Fibroblast of peridontal ligament (primary cell): Measurements from ENCODE around the gene SLC38A3.
"Not testable (repeated sequence)": the region's sequence is repeated elsewhere in the genome, so short reads cannot be mapped to it uniquely, and the experiment has no call there.

Source experiments
- DNase-seq: peaks from one replicate; pipeline ENCODE4 v3.0.0-alpha.2; 2010; ENCODE audit errors: extremely low read depth

The SLC38A3 gene

DNA sequence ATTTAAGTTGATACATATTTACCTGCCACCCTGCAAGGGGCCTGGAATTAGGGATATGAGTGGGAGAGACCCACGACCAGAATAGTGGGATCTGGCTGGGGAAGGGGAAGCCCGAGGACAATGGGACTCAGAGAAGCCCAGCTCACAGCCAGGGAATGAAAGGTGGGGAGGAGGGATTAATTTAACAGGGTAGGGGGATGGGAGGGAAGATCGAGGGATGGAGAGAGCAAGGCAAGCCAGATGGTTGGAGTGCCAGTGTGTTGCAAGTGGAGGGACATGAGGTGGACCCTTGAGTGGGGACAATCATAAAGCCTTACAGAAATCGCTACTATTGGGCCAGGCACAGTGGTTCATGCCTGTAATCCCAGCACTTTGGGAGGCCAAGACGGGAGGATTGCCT, 26.5 kb downstream of the SLC38A3 start:
- DNase-seq, result no peak

DNA sequence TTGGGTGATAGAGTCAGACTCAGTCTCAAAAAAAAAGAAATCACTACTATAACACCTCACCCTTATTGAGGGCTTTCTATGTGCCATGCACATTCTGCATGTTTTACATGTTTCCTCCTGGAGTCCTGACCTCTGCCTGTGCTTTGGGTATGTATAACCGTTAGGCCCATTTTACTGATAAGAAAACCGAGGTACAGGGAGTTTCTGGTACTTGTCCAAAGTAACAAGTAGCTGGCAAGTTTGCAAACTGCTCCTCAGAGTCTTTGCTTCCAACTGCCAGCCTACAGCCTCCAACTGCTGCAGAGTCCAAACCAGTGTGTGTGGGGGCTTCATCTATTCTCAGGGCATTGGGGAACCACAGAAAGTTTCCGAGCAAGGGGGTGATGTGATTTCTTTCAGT, 27.2 kb downstream of the SLC38A3 start:
- no peak for DNase-seq

DNA sequence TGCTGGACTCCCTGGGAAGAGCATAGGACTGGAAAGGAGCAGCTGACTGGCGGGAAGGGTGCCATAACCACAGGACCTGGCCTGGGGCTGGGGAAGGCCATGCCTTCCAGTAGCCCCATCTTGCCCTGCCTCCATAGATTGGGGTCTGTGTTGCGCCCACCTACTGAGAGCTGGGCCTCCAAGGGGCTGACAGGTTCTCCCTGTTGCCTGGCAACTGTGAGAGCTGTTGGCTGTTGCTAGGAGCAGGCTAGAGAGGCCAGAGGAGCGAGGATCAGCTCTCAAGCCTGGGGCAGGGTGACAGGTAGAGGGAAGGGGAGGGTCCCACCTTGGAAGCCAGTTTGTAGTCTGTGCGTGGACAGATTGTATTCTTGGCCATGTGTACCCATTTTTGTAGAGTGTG, 28.1 kb downstream of the SLC38A3 start:
- no peak for DNase-seq

DNA sequence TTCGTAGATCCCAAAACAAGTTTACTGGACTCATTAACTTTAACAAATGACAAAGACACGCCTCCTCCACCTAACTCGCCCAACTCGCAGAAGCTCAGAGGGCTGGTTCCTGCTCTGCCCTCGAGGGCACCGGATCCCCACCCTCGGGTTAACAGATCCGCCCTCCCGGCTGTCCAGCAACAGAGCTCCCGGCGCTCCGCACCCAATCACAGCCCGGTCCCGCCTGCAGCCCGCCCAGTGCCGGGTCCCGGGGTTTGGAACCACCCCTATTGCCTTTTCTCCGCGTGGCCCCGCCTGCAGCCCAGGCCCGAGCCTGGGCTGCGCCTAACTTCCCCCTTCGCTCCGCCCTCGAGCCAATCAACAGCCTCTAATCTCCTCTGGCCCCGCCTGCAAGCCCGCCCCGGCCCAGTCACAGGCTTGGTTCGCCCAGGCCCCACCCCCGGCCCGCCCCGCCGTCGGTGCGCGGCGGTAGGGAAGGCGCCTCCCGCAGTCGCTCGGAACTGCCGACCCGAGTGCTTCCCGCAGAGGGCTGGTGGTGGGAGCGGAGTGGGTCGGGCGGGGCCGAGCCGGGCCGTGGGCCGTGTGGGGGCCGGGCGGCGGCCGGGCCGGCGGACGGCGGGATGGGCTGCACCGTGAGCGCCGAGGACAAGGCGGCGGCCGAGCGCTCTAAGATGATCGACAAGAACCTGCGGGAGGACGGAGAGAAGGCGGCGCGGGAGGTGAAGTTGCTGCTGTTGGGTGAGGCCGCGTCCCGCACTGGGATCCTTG, 30.8 kb downstream of the SLC38A3 start, which contains the start of gene GNAI2:
TSS of gene GNAI2 (plus strand) at position 489 of the 768 bp plus-strand sequence. CDS start at position 621, 132 bp downstream.
- peak; percentile 95 for DNase-seq

DNA sequence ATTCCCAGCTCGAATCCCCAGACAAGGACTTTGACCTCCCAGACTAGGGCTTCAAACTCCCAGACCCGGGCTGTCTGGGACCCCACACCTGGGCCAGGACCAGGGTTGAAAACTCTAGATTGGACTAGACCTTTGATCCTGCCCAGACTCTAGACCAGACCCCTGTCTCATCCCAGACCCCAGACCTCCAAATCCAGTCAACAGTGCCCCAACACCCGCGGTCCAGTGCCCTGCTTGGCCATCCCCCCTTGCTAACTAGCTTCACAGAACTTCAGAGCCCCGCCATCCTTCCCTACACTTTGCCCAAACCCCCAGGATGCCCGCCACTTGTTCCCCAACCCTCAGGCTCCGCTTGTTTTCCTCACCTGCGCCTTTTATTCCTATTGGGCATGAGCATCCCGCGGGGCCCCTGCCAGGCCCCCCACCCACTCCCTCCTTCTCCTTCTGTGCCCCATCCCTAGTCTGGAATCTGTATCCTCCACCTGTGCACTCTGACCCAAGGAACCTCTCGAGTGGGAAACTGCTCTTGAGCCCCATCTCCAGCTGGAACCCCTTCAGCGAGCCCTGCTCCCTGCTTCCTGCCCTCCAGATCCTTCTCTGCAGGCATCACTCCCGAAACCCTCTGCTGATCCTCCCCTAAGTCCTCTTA, 31.5 kb downstream of the SLC38A3 start:
- DNase-seq, result no peak

DNA sequence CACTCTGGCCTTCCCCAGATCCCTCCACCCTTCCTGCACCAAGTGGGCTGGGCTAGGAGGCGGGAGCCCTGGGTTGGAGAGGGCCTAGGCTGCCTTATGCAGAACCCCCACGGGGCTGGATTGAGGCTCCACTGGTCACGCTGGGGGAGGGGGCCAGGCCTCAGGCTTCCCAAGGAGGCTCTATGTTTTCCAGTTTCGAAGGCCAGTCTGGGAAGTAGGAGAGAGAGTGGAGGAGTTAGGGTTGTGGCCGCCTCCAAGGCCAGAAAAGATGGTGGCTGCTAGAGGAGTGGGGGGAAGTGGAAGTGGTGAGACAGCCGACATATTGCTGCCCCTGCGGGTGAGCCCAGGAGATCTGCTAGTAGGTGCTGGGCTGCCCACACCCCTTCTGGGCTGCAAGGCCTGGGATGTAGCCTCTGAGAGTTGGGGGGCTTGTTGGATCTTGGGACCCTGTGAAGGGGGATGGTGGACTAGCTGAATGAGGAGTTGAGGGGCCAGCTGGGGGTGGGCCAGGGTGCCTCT, 32.1 kb downstream of the SLC38A3 start:
- peak; percentile 62 for DNase-seq

DNA sequence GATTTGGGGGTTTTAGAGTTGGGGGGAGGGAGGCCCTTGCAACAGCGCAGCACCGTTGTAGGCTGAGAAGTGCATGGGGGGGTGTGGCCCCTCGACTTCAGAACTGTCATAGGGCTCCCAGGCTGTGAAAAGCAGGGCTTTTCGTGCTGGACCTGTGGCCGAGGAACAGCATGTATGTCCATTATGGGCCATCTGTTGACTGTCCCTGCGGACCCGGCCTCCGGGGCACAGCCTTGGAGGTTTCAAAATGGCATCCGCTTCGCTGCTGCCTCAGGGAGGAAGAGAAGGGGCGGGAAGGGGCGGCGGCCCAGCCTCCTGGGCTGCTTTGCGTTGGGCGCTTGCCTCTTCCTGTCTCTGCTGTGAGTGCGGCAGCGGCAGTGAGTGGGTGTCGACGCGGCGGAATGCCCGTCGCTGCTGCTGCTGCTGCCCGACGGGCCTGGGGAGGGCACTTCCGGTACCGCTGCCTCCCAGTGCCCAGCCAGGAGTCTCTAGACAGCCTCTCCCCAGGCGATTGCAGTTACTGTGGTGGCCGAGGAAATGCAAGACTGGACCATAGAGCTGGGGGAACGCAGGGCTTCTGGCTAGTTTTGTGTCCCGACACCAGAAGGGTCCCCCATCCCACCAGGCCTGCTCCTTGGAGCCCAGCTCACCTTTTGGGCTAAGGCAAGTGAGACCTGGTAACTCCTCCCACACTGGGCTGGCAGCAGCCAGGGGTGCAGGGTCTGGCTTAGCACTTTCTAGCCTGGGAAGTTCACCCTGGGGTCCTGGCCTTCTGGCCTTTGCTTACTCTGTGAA, 32.9 kb downstream of the SLC38A3 start:
- peak; percentile 70 for DNase-seq

DNA sequence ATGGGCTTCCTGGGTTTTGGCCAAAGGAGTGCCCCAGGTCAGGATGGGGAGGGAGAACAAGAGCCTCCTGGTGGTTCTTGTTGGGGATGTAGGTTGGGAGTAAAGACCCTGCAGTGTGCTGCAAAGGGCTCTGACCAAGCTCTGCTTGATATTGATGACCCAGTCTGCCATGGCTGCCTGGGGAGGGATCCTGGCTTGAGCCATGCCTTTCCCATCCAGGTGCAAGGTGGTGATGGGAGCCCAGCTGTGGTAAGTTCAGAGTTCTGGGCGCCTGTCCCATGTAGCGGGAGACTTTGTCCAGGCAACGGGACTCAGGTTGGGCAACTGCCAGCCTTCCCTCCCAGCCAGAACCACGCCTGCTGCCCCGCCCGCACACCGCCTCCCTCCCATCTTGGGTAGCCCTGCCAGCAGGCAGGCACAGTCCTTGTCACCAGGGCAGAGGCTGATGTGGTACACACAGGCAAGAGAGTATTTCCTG, 33.5 kb downstream of the SLC38A3 start:
- no peak for DNase-seq

DNA sequence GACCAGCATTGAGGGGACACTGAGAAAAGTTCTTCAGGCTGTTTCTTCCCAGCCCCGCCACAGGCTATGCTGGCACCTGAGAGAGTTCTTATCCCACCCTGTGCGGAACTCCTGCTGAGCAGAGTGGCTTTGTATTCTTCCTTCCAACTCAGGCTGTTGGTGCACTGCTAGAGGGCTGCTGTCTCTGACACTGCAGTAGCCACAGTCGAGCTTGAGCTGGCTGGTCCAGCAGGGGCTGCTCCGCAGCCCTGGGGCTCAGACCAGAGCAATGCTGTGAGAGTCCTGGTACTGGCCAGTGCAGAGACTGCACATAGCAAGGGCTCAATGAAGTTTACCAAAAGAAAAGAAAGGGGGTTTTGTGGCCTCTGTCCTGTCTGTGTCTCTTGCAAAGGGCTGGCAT, 34.6 kb downstream of the SLC38A3 start:
- DNase-seq, result no peak

DNA sequence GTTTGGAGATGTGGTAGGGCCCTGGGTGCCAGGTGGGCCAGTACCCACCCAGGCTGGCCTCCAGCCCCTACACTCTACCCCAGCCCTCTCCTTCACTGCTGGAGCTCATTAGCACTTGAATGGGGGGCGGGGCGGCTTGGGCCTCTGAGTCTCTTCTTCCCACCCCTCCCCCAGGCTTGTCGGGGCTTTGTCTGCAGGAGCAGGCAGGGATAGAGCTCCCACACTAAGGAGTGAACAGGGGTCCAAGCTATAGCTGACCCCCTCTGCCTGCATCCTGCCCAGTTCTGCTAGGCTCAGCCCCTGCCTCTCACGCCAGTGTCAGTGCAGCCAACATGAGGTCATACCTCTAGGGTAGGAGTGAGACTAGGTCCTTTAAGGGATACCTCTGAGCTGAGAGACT, 36.1 kb downstream of the SLC38A3 start:
- no peak for DNase-seq

DNA sequence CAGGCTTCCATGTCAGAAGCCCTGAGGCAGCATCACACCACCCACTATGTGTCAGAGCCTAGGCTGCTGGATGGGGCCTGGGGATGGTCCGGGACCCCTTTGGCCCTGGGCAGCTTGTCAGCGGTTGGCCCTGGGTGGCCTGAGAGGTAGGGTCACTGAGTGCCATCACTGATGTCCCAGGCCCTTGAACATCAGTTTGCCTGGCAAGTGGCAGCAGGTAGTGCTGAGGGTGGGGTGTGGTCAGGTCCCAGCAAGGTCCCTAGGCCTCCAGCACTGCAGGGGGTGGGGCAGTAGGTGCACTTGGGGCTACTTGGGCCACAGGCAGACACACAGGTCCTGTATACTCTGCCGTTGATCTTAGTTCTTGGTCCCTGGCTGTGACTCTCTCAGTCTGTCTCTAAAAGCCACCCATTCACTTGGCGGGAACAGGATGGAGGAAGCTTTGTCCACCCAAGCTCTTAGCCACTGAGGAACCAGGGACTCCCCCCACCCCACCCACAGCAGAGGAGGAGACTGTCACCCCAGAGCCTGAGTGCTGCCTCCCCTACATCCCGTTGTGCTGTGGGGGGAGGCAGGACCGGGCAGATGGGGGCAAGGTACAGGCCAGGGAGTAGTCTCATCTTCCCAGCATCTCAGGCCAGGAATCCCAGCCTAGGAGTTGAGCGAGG, 36.8 kb downstream of the SLC38A3 start:
- no peak for DNase-seq

DNA sequence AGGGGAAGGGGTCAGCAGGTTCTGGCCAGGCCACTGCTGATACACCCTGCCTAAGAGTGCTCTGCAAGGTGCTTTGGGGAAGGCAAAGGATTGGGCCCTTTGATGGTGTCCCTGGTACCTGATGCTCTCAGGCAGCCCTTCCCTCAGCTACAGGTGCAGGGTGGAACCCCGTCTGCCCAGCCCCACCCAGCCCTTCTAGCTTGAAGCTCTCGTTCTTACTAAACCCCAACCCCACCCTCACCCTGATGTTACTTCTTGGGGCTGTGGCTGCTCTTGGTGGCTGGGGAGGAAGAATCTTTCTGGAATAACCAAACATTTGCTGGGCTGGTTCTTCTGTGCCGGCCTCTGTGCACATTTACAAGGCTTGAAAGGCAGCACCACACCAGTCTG, 37.3 kb downstream of the SLC38A3 start:
- DNase-seq, result no peak

DNA sequence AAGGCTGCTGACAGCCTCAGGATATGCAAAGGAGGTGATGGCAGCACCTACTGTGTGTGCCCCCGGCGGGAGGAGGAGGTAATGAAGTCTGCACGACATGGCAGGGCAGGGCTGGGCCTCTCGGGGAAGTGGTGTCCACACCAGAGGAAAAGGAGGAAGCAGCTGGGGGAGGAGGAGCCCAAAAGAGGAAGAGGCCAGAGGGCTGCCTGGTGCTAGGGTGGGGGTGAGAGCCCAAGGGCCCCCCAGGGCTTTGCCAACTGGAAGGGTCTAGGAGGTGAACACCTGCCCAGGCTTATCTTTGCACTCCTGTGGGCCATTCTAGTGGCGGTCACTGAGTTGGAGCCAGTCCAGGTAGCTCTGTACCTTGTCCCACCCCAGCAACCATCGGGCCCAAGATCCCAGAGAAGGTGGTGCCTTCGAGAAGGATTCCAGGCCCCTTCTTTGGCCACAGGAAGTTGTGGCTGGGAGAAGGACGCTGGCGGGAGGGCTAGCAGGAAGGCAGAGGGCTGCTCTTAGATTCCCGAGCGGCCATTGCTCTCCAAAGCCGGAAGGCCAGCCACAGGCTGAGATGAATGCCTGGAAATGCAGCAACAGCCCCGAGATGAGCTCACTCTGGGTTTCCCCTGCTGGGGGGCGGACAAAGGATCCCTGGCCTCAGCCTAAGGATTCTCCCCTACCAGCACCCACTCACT, 37.9 kb downstream of the SLC38A3 start:
- peak; percentile 44 for DNase-seq

DNA sequence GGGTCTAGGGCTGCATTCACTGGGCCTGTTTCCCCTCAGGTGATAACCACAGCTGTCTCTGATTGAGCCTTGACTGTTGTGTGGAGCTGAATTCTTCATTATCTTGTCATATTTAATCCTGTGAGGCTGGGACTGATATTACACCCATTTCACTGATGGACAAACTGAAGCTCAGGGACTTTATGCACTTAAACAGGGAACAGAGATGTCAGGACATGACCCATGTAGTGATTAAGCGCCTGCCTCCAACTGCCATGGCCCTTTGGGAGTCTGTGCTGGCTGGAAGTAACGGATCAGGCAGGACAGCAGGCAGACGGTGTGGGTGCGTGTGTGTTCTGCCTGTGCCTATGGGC, 38.4 kb downstream of the SLC38A3 start:
- no peak for DNase-seq

DNA sequence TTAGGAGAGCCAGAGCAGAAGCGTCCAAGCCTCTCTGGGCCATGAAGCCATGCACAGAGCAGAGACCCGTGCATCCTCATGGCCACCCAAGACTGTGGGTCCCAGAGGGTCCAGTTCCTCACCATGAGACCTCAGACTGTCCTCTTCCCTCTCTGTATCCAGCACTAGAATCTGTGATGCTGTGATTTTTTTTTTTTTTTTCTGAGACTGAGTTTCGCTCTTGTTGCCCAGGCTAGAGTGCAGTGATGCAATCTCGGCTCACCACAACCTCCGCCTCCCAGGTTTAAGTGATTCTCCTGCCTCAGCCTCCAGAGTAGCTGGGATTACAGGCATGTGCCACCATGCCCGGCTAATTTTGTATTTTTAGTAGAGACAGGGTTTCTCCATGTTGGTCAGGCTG, 39.7 kb downstream of the SLC38A3 start:
- DNase-seq, result not testable (repeated sequence)

DNA sequence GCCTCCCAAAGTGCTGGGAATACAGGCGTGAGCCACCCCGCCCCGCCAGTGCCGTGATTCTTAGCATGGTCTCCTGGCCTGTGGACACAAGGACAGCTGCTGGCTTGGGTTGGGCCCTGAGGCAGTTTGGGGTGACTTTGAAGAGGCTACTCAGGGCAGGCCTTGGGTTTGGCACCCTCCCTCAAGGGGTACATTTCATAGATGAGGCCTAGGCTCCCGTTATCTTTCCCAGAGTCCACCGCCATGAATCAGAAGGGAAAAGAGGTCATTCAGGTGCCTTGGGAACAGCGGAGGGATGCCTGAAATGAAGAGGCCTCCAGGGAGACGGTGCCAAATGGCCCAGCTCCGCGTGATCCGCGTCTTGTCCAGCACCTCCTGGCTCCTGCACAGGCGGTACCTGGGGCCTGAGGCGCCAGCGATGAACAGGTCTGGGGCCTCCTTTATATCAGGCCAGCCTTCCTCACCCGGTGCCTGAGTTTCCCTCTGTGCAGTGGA, 40.2 kb downstream of the SLC38A3 start:
- DNase-seq, result no peak

DNA sequence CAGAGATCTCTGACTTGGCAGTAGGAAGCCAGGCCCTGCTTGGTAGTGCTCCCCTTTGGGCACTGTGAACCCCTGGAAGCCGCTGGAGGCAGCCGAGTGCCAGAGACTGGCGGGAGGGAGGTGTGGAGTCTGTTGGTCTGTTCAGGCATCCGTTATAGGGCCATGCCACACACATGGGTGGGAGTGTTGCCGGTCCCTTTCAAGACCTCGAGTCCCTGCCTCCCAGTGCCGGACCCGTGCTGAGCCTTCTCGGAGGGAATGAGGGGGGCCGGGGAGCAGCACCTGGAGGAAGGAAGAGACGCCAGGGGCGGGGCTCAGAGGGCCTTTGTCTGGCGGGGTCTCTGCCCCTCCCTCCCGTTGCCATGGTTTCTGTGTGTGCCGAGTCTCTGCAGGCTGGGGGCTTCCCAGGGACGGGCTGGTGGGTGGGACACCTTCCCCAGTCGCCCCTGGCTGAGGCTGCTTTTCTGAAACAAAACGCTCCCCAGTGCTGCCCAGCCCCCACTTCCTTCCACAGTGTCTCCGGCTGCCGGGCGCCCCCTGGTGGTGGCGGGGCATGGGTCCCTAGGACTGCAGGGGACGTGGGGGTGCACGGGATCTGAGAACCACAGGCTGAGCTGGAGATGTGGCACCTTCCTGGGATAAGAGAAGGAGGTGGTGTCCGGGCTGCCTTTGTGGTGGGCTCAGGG, 40.9 kb downstream of the SLC38A3 start:
- DNase-seq, result peak; percentile 84

DNA sequence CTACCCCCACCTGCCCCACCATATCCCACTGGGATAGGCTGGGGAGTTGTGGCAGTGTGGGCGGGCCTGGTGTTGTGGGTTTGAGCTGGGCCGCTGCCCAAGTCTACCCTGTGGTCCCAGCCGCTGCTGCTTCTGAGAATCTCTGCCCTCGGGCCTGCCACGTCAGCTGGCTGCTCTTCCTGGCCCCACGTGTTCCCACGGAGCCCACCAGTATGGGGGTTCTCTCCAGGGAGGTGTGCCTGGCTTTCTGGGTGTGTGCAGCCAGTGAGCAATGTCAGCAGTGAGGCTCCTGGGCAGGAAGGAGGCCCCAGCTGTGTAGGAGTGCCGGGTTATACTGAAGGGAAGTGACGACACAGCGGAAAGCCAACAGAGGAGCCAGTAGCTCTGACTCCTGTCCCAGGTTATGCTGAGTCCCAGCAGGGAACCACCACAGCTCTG, 41.5 kb downstream of the SLC38A3 start:
- DNase-seq, result peak; percentile 88

DNA sequence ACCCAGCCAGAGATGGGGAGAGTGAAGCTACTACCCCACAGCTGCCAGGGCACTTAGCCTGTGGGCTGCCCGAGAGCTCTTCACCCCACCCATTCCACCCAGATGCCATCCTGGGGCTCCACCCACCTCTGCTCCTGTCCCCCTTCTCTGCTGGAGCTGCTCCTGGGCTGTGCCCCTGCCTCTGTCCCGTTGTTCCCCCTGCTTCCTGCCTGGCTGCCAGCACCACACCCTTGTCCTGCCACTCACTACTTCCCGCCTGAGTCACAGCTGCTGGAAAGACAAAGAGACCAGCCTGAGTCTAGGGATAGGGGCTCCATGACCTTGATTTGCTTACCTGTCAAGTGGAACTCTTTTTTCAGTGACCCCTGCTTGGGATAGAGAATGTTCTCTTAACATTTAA, 43.3 kb downstream of the SLC38A3 start:
- DNase-seq, result no peak

DNA sequence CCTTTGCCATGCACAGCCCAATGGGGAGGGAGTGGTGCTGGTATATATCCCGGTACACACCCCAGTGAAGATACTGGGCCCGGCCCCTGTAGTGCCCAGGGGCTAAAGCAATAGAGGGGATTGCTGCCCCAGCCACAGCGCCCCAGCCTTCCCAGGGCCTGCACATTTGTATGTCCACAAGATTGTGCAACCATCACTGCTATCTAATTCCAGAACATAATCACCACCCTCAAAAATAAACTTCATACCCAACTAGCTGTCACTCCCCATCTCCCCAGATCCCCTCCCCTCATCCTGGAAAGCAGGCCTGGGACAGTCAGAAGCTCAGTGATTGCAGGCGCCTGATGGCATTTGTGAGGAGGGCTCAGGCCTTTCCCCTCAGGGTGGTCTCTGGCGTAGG, 44.4 kb downstream of the SLC38A3 start:
- no peak for DNase-seq
